Measurements from ENCODE around the gene RGS3.
"Not testable (repeated sequence)": the region's sequence is repeated elsewhere in the genome, so short reads cannot be mapped to it uniquely, and the experiment has no call there.

RGS3 gene

DNA sequence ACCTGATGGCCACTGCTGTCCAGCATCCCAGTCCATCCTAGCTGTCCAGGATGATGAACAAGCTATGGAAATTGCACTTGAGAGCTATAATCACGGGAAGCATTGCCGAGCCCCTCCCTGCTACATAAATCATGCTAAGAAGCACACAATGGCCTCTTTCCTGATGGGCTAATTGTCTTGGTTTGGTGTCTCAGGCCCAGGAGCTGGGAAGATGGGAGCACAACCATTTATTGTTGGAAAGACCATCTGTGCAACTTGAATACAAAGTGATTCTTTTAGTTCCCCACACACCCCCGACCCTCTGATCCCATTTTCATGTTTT, 80.4 kb downstream of the RGS3 start:
- no peak for FAIRE-seq

DNA sequence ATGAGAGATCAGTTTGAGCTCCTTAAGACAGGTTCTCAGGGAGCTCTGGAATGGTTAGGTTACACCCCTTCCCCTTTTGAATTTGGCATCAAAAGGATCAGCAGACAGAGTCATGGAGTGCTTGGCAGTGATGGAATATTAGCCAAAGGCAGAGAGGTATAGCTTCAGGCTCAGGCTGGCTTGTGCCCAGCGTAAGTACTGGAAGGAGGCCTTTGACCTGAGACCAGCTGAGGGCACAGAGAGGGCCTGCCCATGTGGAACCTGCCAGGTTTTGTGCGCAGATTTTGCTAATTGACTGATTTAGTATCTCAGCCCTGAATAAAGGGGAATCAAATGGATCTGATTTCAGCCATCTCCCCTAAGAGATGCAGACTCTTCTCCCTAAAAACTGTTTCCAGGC, 81.5 kb downstream of the RGS3 start:
- DNase-seq (ENCODE audit: insufficient read length, low spot score), result no peak
- FAIRE-seq, result no peak
- TF ChIP-seq, protein P1, sequence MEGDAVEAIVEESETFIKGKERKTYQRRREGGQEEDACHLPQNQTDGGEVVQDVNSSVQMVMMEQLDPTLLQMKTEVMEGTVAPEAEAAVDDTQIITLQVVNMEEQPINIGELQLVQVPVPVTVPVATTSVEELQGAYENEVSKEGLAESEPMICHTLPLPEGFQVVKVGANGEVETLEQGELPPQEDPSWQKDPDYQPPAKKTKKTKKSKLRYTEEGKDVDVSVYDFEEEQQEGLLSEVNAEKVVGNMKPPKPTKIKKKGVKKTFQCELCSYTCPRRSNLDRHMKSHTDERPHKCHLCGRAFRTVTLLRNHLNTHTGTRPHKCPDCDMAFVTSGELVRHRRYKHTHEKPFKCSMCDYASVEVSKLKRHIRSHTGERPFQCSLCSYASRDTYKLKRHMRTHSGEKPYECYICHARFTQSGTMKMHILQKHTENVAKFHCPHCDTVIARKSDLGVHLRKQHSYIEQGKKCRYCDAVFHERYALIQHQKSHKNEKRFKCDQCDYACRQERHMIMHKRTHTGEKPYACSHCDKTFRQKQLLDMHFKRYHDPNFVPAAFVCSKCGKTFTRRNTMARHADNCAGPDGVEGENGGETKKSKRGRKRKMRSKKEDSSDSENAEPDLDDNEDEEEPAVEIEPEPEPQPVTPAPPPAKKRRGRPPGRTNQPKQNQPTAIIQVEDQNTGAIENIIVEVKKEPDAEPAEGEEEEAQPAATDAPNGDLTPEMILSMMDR (IDR thresholded peaks at IDR 0.05; ENCODE audit: insufficient read depth, missing control alignments), result no peak

More for the DNA sequence above, 80.4 kb downstream of the RGS3 start:
- no peak for DNase-seq (ENCODE audit: insufficient read length, low spot score)
- TF ChIP-seq, protein P1 (IDR thresholded peaks at IDR 0.05; ENCODE audit: insufficient read depth, missing control alignments), result no peak

DNA sequence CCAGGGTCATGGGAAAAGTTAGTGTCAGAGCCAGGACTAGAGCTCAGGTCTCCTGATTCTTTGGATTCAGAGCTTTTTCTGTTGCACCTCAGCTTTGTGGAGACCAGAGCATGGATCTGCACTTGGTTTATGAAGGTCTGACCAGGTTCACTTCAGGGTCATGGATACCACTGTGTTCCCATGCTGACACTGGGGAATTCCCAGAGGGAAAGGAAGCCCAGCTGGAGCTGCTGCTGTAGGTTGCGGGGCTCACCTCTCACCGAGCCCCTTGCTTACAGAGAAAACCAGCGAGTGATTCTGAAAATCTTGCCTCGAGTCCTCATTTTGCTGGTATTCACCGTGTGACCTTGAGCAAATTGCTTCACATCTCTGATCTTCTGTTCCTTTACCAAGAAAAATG, 83.0 kb downstream of the RGS3 start:
- FAIRE-seq (no peak), DNase-seq (ENCODE audit: insufficient read length, low spot score) (no peak)
- TF ChIP-seq, protein P1 (IDR thresholded peaks at IDR 0.05; ENCODE audit: insufficient read depth, missing control alignments), result no peak

DNA sequence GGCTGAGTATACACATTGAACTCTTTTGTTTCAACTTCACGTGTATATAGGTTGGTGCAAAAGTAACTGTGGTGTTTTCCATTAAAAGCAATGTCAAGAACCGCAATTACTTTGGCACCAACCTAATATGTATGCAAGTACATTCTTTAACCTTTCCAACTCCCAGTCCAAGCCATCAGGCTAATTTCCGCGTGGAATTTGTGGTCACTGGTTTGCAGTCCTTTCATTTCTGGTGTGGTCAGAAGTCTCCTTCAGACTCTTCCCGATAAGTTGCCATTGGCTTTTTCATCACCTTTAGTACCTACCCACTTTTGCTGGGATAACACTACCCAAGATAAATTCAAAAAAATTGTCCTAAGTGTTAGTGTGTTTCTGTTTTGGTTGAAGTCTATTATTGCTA, 84.0 kb downstream of the RGS3 start:
- no peak for FAIRE-seq
- TF ChIP-seq, protein P1 (IDR thresholded peaks at IDR 0.05; ENCODE audit: insufficient read depth, missing control alignments), result no peak
- DNase-seq (ENCODE audit: insufficient read length, low spot score), result no peak

DNA sequence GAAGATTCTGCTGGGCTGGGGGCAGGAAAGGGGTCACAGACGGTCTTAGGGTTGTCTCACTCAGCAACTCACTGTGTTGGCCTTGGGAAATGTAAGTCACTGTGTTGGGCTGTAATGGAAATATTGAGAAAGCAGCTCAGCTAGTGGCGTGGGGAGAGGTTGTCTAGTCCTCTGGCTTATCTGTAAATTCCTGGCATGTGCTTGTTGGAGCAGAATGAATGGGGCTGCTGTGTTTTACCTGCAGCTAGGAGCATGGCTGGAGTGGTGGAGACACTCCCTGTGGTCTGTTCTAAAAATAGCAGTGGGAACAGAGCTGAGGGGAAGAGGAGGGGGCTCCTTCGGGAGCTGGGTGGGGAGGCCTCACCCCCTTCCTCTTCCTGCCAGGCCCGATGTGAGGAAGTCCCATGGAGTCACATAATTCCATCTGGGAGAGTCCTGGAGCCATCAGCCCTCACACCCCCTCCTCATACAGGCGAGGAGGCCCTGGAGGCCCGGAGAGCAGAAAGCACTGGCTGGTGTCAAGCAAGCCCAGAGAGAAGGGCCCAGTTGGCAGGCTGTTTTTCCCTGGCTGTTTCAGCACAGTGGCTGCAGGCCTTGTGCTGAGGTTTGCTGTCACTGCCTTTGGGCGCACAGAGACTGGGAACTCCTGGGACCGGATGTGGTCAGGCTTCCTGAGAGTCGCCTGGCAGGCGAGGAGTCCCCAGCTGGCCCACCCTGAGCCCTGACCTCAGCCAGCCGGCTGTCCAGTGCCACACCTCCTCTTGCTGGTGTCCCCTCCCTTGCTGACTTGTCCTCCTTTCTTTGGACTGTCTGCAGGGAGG, 84.9 kb downstream of the RGS3 start:
- DNase-seq (ENCODE audit: insufficient read length, low spot score) (no peak), FAIRE-seq (no peak)
- TF ChIP-seq, protein P1 (IDR thresholded peaks at IDR 0.05; ENCODE audit: insufficient read depth, missing control alignments), result no peak

DNA sequence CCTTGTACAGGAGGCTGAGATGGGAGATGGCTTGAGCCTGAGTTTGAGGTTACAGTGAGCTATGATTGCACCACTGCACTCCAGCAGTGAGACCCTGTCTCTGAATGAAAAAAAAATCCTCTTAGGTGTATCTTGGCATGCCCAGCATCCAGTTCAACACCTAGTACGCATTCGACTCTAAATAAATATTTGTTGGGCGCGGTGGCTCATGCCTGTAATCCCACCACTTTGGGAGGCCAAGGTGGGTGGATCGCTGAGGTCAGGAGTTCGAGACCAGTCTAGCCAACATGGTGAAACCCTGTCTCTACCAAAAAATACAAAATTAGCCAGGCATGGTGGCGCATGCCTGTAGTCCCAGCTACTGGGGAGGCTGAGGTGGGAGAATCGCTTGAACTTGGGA, 86.4 kb downstream of the RGS3 start:
- FAIRE-seq, result not testable (repeated sequence)

DNA sequence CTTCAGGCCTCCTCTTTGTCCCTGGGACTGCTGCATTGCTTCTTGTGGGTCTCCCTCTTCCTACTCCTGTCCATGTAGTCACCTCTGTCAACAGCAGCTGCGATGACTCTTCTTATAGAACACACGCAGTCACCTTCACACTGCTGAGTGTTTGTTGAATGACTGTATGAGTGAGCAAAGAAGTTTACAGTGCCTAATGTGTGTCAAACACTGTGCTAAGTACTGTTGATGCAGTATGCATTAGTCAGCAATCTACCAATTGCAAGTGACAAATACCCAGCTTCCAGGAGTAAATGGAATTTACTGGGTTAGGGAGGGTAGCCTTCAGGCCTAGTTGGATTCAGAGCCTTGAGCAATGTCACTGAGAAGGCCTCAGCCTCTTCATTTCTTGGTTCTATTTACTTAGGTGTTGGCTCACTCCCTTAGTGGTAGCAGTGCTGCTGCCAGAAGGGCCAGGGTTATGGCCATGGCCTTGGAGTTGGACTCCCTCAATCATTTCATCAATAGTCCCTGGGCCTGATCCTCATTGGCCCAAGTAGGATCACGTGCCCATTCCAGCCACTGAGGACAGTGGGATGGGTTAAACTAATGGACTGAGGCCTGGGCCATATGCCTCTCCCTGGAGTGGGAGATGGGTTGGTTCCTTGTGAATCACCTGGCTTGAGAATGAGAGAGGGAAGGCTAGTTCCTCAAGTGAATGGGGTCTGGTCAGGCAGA, 93.5 kb downstream of the RGS3 start:
- TF ChIP-seq, protein P1 (IDR thresholded peaks at IDR 0.05; ENCODE audit: insufficient read depth, missing control alignments), result no peak
- FAIRE-seq, result no peak
- DNase-seq (ENCODE audit: insufficient read length, low spot score), result no peak

More for the DNA sequence above, 86.4 kb downstream of the RGS3 start:
- DNase-seq (ENCODE audit: insufficient read length, low spot score), result not testable (repeated sequence)
